ENCODE results near the gene ZNF584. TPM values are rescaled to one million over a fixed set of nuclear protein-coding genes. Genes with fewer than 3 reads are reported as not detected.

The ZNF584 gene
- total RNA-seq, 1 donor from 2014 or later = 16.7 TPM

GRCh38 chr19:58386576-58387337 is 21.7 kb upstream of the ZNF584 start, which contains the start of gene RPS5:
TSS of gene RPS5 (plus strand) at chr19:58387269. CDS start at chr19:58388138, 869 bp downstream.
- no peak for TF ChIP-seq CTCF (IDR thresholded peaks at IDR 0.05; ENCODE audit: unreplicated experiment)
- peak; percentile 86 for DNase-seq (ENCODE audit: low spot score, unreplicated experiment)
- no peaks in the 10 kb centered on the region for H3K9me3 Mint-ChIP-seq (ENCODE audit: low read depth)

GRCh38 chr19:58387338-58388174 is 20.9 kb upstream of the ZNF584 start:
- TF ChIP-seq CTCF (IDR thresholded peaks at IDR 0.05; ENCODE audit: unreplicated experiment) = no peak
- H3K4me1 Mint-ChIP-seq (ENCODE audit: low read depth) = peaks cover 14% of the 10 kb centered on the region
- no peak for DNase-seq (ENCODE audit: low spot score, unreplicated experiment)
- H3K27me3 Mint-ChIP-seq = no peaks in the 10 kb centered on the region
- no peaks in the 10 kb centered on the region for H3K9me3 Mint-ChIP-seq (ENCODE audit: low read depth)
- H3K36me3 Mint-ChIP-seq (ENCODE audit: insufficient read depth) = peaks cover 12% of the 10 kb centered on the region
- H3K4me3 Mint-ChIP-seq (ENCODE audit: low read depth) = peak overlapping the region; percentile 95
- peak overlapping the region; percentile 99 for H3K27ac Mint-ChIP-seq

More at GRCh38 chr19:58386576-58387337, 21.7 kb upstream of the ZNF584 start, which contains the start of gene RPS5:
- H3K36me3 Mint-ChIP-seq (ENCODE audit: insufficient read depth) = peaks cover 12% of the 10 kb centered on the region
- peak within 1 kb of the TSS; percentile 99 for H3K27ac Mint-ChIP-seq
- peak within 1 kb of the TSS; percentile 95 for H3K4me3 Mint-ChIP-seq (ENCODE audit: low read depth)
- no peaks in the 10 kb centered on the region for H3K27me3 Mint-ChIP-seq
- H3K4me1 Mint-ChIP-seq (ENCODE audit: low read depth) = peaks cover 18% of the 10 kb centered on the region

- DNase-seq (ENCODE audit: low spot score, unreplicated experiment) = no peak
Observed at GRCh38 chr19:58388175-58388526, 20.3 kb upstream of the ZNF584 start.

GRCh38 chr19:58392945-58393724 is 15.3 kb upstream of the ZNF584 start:
- Mint-ChIP-seq H3K9me3 (ENCODE audit: low read depth) (no peaks in the 10 kb centered on the region), H3K27ac (peak overlapping the region; percentile 45), H3K4me1 (ENCODE audit: low read depth) (peaks cover 8% of the 10 kb centered on the region), H3K27me3 (peaks cover 18% of the 10 kb centered on the region), H3K4me3 (ENCODE audit: low read depth) (no peak overlapping the region), H3K36me3 (ENCODE audit: insufficient read depth) (peaks cover 30% of the 10 kb centered on the region)
- no peak for TF ChIP-seq CTCF (IDR thresholded peaks at IDR 0.05; ENCODE audit: unreplicated experiment)
- DNase-seq (ENCODE audit: low spot score, unreplicated experiment) = no peak

More at GRCh38 chr19:58388175-58388526, 20.3 kb upstream of the ZNF584 start:
- Mint-ChIP-seq H3K27ac (peak overlapping the region; percentile 86), H3K27me3 (no peaks in the 10 kb centered on the region), H3K4me1 (ENCODE audit: low read depth) (peaks cover 14% of the 10 kb centered on the region), H3K36me3 (ENCODE audit: insufficient read depth) (peaks cover 16% of the 10 kb centered on the region), H3K4me3 (ENCODE audit: low read depth) (peak overlapping the region; percentile 95), H3K9me3 (ENCODE audit: low read depth) (no peaks in the 10 kb centered on the region)
- no peak for TF ChIP-seq CTCF (IDR thresholded peaks at IDR 0.05; ENCODE audit: unreplicated experiment)

- H3K4me3 Mint-ChIP-seq (ENCODE audit: low read depth) = no peak overlapping the region
- H3K9me3 Mint-ChIP-seq (ENCODE audit: low read depth) = no peaks in the 10 kb centered on the region
- H3K4me1 Mint-ChIP-seq (ENCODE audit: low read depth) = peaks cover 8% of the 10 kb centered on the region
- DNase-seq (ENCODE audit: low spot score, unreplicated experiment) = no peak
- H3K27ac Mint-ChIP-seq = peak overlapping the region; percentile 45
- peaks cover 20% of the 10 kb centered on the region for H3K27me3 Mint-ChIP-seq
- no peak for TF ChIP-seq CTCF (IDR thresholded peaks at IDR 0.05; ENCODE audit: unreplicated experiment)
- peaks cover 29% of the 10 kb centered on the region for H3K36me3 Mint-ChIP-seq (ENCODE audit: insufficient read depth)
Observed at GRCh38 chr19:58393725-58394033, 14.8 kb upstream of the ZNF584 start.
